GM12878 (cell line): ENCODE measurements around the gene TEX22.

Experiments used
- CTCF ChIP-seq, 3 experiments: IDR thresholded peaks in 2 of 3; conservative IDR thresholded peaks in 1 of 3; 2 replicates each; pipeline ENCODE4 v1.5.1; 2011; ENCODE audit warnings: low read depth in 3 of 3, low read length in 3 of 3, mild to moderate bottlenecking in 3 of 3, control low read depth in 2 of 3, moderate library complexity in 2 of 3, inconsistent platforms in 1 of 3, mixed read lengths in 1 of 3; ENCODE audit not compliant: control insufficient read depth in 2 of 3, insufficient read depth in 1 of 3; ENCODE audit errors: extremely low read depth in 1 of 3
- EP300 ChIP-seq, 2 experiments: fragments of 150-350 bp in 1 of 2; IDR thresholded peaks; 2 replicates each; pipeline ENCODE4 v1.6.1; 2011 to 2012; ENCODE audit warnings: low read depth in 2 of 2, low read length in 2 of 2, borderline replicate concordance in 1 of 2, improper control_type of control experiment in 1 of 2, inconsistent platforms in 1 of 2; ENCODE audit not compliant: control insufficient read depth in 1 of 2
- FOS ChIP-seq: IDR thresholded peaks from 3 replicates; pipeline ENCODE4 v1.6.1; 2011; ENCODE audit warnings: borderline replicate concordance; ENCODE audit not compliant: insufficient read length; ENCODE audit errors: extremely low read depth
- POLR2AphosphoS5 ChIP-seq: IDR thresholded peaks from 2 replicates; pipeline ENCODE4 v1.6.1; 2011; ENCODE audit warnings: mild to moderate bottlenecking, low read length, inconsistent platforms
- SREBF1 ChIP-seq: IDR thresholded peaks from 2 replicates; pipeline ENCODE4 v1.6.1; 2012; ENCODE audit warnings: mild to moderate bottlenecking, low read length
- USF2 ChIP-seq: IDR thresholded peaks from 2 replicates; pipeline ENCODE4 v1.6.1; 2011; ENCODE audit warnings: low read depth, low read length, improper control_type of control experiment, borderline replicate concordance
- TF ChIP-seq, protein P1 (sequence below): IDR thresholded peaks from 2 replicates; pipeline ENCODE4 v1.6.1; 2012; ENCODE audit warnings: low read depth, low read length, improper control_type of control experiment

DNA sequence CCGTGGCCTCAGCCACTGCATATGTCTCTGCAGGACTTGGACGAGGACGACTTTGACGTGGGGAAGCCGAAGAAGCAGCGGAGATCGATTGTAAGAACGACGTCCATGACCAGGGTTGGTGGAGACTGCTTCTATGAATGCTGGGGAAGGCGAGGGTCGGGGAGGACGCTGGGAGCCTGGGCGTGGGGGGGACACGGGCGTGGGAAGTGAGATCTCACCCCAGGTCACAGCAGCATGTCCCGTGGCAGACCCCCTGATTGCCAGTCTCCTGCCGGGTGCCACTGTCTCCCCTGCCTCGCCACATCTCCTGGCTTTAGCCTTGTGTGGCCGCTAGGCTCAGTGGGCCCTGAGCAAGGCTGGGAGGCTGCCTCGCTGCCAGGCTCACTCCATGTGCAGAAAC is 29.9 kb upstream of the TEX22 start:
- TF ChIP-seq CTCF (IDR thresholded peaks at IDR 0.05 in 2 of 3, conservative IDR thresholded peaks at IDR 0.05 in 1 of 3; ENCODE audit: control insufficient read depth in 2 of 3, extremely low read depth in 1 of 3, insufficient read depth in 1 of 3, low read depth in 3 of 3, low read length in 3 of 3), result no peak
- no peak for TF ChIP-seq POLR2AphosphoS5
- TF ChIP-seq, protein P1, sequence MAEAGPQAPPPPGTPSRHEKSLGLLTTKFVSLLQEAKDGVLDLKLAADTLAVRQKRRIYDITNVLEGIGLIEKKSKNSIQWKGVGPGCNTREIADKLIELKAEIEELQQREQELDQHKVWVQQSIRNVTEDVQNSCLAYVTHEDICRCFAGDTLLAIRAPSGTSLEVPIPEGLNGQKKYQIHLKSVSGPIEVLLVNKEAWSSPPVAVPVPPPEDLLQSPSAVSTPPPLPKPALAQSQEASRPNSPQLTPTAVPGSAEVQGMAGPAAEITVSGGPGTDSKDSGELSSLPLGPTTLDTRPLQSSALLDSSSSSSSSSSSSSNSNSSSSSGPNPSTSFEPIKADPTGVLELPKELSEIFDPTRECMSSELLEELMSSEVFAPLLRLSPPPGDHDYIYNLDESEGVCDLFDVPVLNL, result no peak
- TF ChIP-seq SREBF1, result no peak
- no peak for TF ChIP-seq FOS
- TF ChIP-seq EP300 (IDR thresholded peaks at IDR 0.05; ENCODE audit: borderline replicate concordance in 1 of 2, control insufficient read depth in 1 of 2, low read depth in 2 of 2, low read length in 2 of 2), result no peak
- TF ChIP-seq USF2, result no peak
